Activated B cell treated with CpG ODN at 0.5 μM for 24 hours (primary cell): ENCODE measurements around the gene KIAA0930. TPM values are rescaled to one million over a fixed set of nuclear protein-coding genes. Genes with fewer than 3 reads are reported as not detected.

Experiments
- ATAC-seq: fragments of 200-7000 bp; cut with Tn5 transposase; one replicate; pipeline ENCODE4 v1.10.0; 2021; ENCODE audit warnings: low read depth, mild to moderate bottlenecking, moderate library complexity
- CTCF ChIA-PET: fragments of 350-600 bp; sonication (Branson Sonifier 250); formaldehyde crosslinking; loops from one replicate; lab custom pipeline; 2021; ENCODE audit warnings: antibody characterized with exemption; lab: Charles Lee
- POLR2A ChIA-PET: fragments of 350-600 bp; sonication (Branson Sonifier 250); formaldehyde crosslinking; loops from one replicate; lab custom pipeline; 2021; ENCODE audit warnings: antibody characterized with exemption; lab: Charles Lee
- DNase-seq: peaks from one replicate; pipeline ENCODE4 v3.0.0; 2022
- H3K27ac Mint-ChIP-seq: one replicate; pipeline ENCODE4 v1.8.0; 2020; ENCODE audit warnings: mixed read lengths
- H3K27me3 Mint-ChIP-seq: one replicate; pipeline ENCODE4 v1.8.0; 2021; ENCODE audit warnings: mixed read lengths
- H3K36me3 Mint-ChIP-seq: one replicate; pipeline ENCODE4 v1.8.0; 2021; ENCODE audit warnings: low read depth, mixed read lengths
- H3K4me1 Mint-ChIP-seq: one replicate; pipeline ENCODE4 v1.8.0; 2021; ENCODE audit warnings: mixed read lengths
- H3K4me3 Mint-ChIP-seq: one replicate; pipeline ENCODE4 v1.8.0; 2020; ENCODE audit warnings: mild to moderate bottlenecking, mixed read lengths
- H3K9me3 Mint-ChIP-seq: one replicate; pipeline ENCODE4 v1.8.0; 2020; ENCODE audit warnings: mixed read lengths
- intact Hi-C: fragments of 100-400 bp; cut with micrococcal nuclease; formaldehyde crosslinking; loops from one replicate; pipeline ENCODE4 v1.15.1; 2024
- total RNA-seq: library from RNA; stranded (reverse); gene quantifications from 2 replicates; pipeline ENCODE4 v1.2.3, GENCODE V29; 2022
- TF ChIP-seq, protein P1 (sequence below): fragments of 200-600 bp; IDR thresholded peaks from one replicate; pipeline ENCODE4 v1.8.0; 2022; ENCODE audit warnings: antibody characterized with exemption, mild to moderate bottlenecking

KIAA0930 gene
- total RNA-seq, 1 donor from 2014 or later: 42.2 TPM

DNA sequence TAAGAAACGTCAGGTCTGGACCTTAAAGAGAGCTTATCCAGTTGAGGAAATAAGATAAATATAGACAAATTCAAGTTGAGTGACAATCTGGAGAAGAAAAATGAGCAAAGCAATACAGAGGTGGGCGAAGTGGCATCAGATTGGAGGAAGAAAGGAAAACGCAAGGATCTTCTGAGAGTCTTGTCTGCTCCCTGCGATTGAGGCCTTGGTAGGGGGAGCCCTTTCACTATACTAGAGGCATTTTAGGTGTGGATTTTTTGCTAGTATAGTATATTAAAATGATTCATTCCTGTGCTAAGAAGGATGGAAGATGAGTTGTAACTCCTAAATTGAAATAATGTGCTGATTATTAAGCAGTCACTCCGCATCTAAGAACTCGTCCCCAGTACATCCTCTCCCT, 68.9 kb downstream of the KIAA0930 start:
- POLR2A ChIA-PET: no interaction called here
- CTCF ChIA-PET: no interaction called here
- H3K36me3 Mint-ChIP-seq: peaks cover 87% of the 10 kb centered on the region
- H3K9me3 Mint-ChIP-seq: no peaks in the 10 kb centered on the region
- no peak for DNase-seq
- no peak overlapping the region for H3K27ac Mint-ChIP-seq
- no peaks in the 10 kb centered on the region for H3K27me3 Mint-ChIP-seq
- peaks cover 9% of the 10 kb centered on the region for H3K4me1 Mint-ChIP-seq
- TF ChIP-seq, protein P1, sequence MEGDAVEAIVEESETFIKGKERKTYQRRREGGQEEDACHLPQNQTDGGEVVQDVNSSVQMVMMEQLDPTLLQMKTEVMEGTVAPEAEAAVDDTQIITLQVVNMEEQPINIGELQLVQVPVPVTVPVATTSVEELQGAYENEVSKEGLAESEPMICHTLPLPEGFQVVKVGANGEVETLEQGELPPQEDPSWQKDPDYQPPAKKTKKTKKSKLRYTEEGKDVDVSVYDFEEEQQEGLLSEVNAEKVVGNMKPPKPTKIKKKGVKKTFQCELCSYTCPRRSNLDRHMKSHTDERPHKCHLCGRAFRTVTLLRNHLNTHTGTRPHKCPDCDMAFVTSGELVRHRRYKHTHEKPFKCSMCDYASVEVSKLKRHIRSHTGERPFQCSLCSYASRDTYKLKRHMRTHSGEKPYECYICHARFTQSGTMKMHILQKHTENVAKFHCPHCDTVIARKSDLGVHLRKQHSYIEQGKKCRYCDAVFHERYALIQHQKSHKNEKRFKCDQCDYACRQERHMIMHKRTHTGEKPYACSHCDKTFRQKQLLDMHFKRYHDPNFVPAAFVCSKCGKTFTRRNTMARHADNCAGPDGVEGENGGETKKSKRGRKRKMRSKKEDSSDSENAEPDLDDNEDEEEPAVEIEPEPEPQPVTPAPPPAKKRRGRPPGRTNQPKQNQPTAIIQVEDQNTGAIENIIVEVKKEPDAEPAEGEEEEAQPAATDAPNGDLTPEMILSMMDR: no peak
- intact Hi-C loops: no loop called here
- ATAC-seq: no peak
- H3K4me3 Mint-ChIP-seq: no peak overlapping the region

- DNase-seq: no peak
Measured at GRCh38 chr22:45169591-45170466, 70.9 kb downstream of the KIAA0930 start.

GRCh38 chr22:45166932-45167331, 73.8 kb downstream of the KIAA0930 start:
- no peaks in the 10 kb centered on the region for H3K27me3 Mint-ChIP-seq

More at GRCh38 chr22:45169591-45170466, 70.9 kb downstream of the KIAA0930 start:
- Mint-ChIP-seq H3K9me3 (no peaks in the 10 kb centered on the region), H3K27me3 (no peaks in the 10 kb centered on the region), H3K4me1 (peaks cover 21% of the 10 kb centered on the region), H3K4me3 (no peak overlapping the region), H3K27ac (no peak overlapping the region), H3K36me3 (peaks cover 73% of the 10 kb centered on the region)
- no peak for ATAC-seq
- TF ChIP-seq, protein P1: no peak
- POLR2A ChIA-PET: no interaction called here
- CTCF ChIA-PET: no interaction called here
- intact Hi-C loops: loop anchor here (10.0 kb wide), 1 partner anchor 265 kb away; no protein-coding TSS in a partner anchor

DNA sequence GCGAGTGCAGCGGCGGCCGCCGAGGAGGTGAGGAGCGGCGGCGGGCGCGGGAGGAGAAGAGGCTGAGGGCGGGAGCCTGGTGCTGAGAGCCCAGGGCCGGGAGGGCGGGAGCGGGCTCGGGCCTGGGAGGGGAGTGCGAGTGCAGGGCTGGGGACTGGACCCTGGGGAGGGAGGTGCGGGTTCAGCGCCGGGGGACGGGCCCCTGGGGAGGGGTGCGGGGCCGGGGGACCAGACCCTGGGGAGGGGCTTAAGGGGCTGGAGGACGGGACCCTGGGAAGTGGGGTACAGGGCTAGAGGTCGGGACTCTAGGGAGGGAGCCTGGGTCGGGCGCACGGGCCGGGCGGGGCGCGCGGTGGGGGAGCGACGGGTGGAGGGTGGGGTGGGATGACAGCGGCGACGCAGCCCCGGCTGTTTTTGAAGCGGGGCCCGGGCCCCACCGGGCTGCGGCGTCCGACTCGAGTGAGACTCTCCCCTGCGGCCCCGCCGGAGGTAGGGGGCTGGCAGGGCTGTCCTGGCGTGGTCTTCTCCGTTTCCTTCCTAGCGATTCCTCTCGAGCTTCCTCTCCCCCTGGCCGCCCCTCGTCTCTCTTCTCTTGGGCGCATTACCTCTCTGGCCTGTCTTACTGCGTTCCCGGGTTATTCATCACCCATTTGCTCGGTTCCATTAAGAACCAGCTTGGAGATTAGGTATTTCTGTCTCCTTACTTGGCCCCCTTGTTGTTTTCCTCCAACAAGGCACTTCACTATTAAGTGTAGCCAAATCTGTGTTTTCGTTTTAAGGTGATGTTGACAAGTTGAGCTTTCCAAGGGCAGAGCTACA, 76.2 kb downstream of the KIAA0930 start:
- peaks cover 38% of the 10 kb centered on the region for H3K4me1 Mint-ChIP-seq
- ChIA-PET CTCF (interaction anchor here (0.9 kb wide), 1 partner anchor 71 kb away, joined by 6 read pairs; no protein-coding TSS in a partner anchor), POLR2A (interaction anchor here (0.7 to 2.4 kb wide), 9 partner anchors 8 to 99 kb away, joined by 3 to 20 read pairs (median 5); no protein-coding TSS in a partner anchor)
- peaks cover 33% of the 10 kb centered on the region for H3K36me3 Mint-ChIP-seq
- peak overlapping the region; percentile 97 for H3K4me3 Mint-ChIP-seq
- no peaks in the 10 kb centered on the region for H3K9me3 Mint-ChIP-seq
- TF ChIP-seq, protein P1: no peak
- DNase-seq (no peak), ATAC-seq (peak; percentile 25)
- intact Hi-C loops: loop anchor here (5.0 to 10.0 kb wide), 3 partner anchors 53 to 270 kb away; partner anchors contain the start of gene FAM118A
- H3K27me3 Mint-ChIP-seq: no peaks in the 10 kb centered on the region
- peak overlapping the region; percentile 82 for H3K27ac Mint-ChIP-seq

More at GRCh38 chr22:45166932-45167331, 73.8 kb downstream of the KIAA0930 start:
- ATAC-seq (no peak), DNase-seq (no peak)
- TF ChIP-seq, protein P1: no peak
- Mint-ChIP-seq H3K9me3 (no peaks in the 10 kb centered on the region), H3K4me1 (peaks cover 32% of the 10 kb centered on the region), H3K27ac (no peak overlapping the region), H3K36me3 (peaks cover 55% of the 10 kb centered on the region), H3K4me3 (no peak overlapping the region)
- ChIA-PET POLR2A (interaction anchor here (1.6 kb wide), 1 partner anchor 97 kb away, joined by 3 read pairs; no protein-coding TSS in a partner anchor), CTCF (no interaction called here)
- intact Hi-C loops: loop anchor here (10.0 kb wide), 1 partner anchor 268 kb away; no protein-coding TSS in a partner anchor
